ENCODE measurements around the gene NXPE3.

NXPE3 gene

GRCh38 chr3:101873619-101874018 is 94.6 kb downstream of the NXPE3 start:
- in situ Hi-C loops (cut with MboI; ENCODE audit: low sequenced_read_pairs), result no loop called here

GRCh38 chr3:101876142-101876541 is 97.1 kb downstream of the NXPE3 start:
- in situ Hi-C loops (cut with MboI; ENCODE audit: low sequenced_read_pairs), result no loop called here
